ENCODE results near the gene SERPINB6. TPM values are rescaled to one million over a fixed set of nuclear protein-coding genes. Genes with fewer than 3 reads are reported as not detected.

Gene SERPINB6
- total RNA-seq, 1 experiment from 2014 or later, result 39.0 TPM

GRCh38 chr6:2963756-2964155 is 7.6 kb downstream of the SERPINB6 start:
- Mint-ChIP-seq H3K4me3 (no peak overlapping the region), H3K9me3 (no peaks in the 10 kb centered on the region), H3K36me3 (ENCODE audit: insufficient read depth in 1 of 3, low read depth in 3 of 3) (no peaks in the 10 kb centered on the region; a peak in 2 of 7 replicates), H3K4me1 (peaks cover 53 to 57% of the 10 kb centered on the region in 2 experiments), H3K27ac (0 out of 7 replicates have a peak overlapping the region, but pooled peaks of 1 of the 3 experiments have one; percentile 2), H3K27me3 (ENCODE audit: low read depth) (peaks cover 6% of the 10 kb centered on the region; the same call in 1 of the 2 replicates)
- Histone ChIP-seq H4K8ac (replicated peaks; ENCODE audit: insufficient read length, low read depth, low read length) (no peak overlapping the region), H2AFZ (ENCODE audit: low read length) (no peak overlapping the region), H2BK15ac (ENCODE audit: low read depth, low read length) (no peak overlapping the region), H3K79me2 (ENCODE audit: insufficient read depth, low read length) (no peaks in the 10 kb centered on the region), H3K9ac (ENCODE audit: extremely low read depth, insufficient read length, low read length) (no peak overlapping the region), H4K5ac (ENCODE audit: insufficient read length, low read depth, low read length) (no peak overlapping the region), H3K79me1 (ENCODE audit: insufficient read depth, low read depth, low read length, poor library complexity, severe bottlenecking) (no peaks in the 10 kb centered on the region), H3K4ac (ENCODE audit: low read depth, low read length) (no peak overlapping the region), H3K27ac (ENCODE audit: insufficient read length, low read depth, low read length) (no peak overlapping the region), H3K18ac (ENCODE audit: insufficient read length, low read depth, low read length) (no peak overlapping the region), H2BK12ac (ENCODE audit: insufficient read length, low read depth, low read length) (no peak overlapping the region), H2BK120ac (ENCODE audit: low read depth, low read length, poor library complexity, severe bottlenecking) (no peak overlapping the region), H2BK5ac (ENCODE audit: insufficient read length, low read length) (no peak overlapping the region), H3K14ac (ENCODE audit: insufficient read depth, low read length) (no peak overlapping the region), H4K91ac (ENCODE audit: insufficient read length, low read depth, low read length) (no peak overlapping the region), H3K4me2 (ENCODE audit: insufficient read depth, insufficient read length, low read length) (no peak overlapping the region), H3K56ac (ENCODE audit: insufficient read length, low read depth, low read length) (no peak overlapping the region), H2AK5ac (ENCODE audit: insufficient read length, low read length) (no peak overlapping the region), H3K9me3 (ENCODE audit: control insufficient read depth, low read depth, low read length) (no peaks in the 10 kb centered on the region), H2BK20ac (ENCODE audit: low read depth, low read length, poor library complexity, severe bottlenecking) (no peak overlapping the region), H3K23ac (ENCODE audit: insufficient read length, low read depth, low read length) (no peak overlapping the region), H4K20me1 (ENCODE audit: control insufficient read depth, insufficient read depth, insufficient read length) (no peaks in the 10 kb centered on the region), H3K23me2 (ENCODE audit: insufficient read length, low read depth, low read length, poor library complexity, severe bottlenecking) (no peaks in the 10 kb centered on the region), H3K27me3 (ENCODE audit: insufficient read depth, low read length) (no peaks in the 10 kb centered on the region), H3T11ph (ENCODE audit: low read length) (no peak overlapping the region), H3K4me1 (ENCODE audit: insufficient read depth, low read length) (peaks cover 14% of the 10 kb centered on the region; the same call in 1 of the 2 replicates)
- TF ChIP-seq CTCF (conservative IDR thresholded peaks at IDR 0.05), result no peak
- DNase-seq, result no peak
- WGBS (ENCODE audit: extremely low coverage, insufficient read length, low lambda C conversion rate), result no CpG with 5 or more reads among the region's 8 CpGs

Data from H9 (cell line).